K562 (cell line): ENCODE data around the gene GDPD2. TPM values are rescaled to one million over a fixed set of nuclear protein-coding genes. Genes with fewer than 3 reads are reported as not detected.

ENCODE experiments used
- ATAC-seq: fragments of 200-7000 bp; cut with Tn5 transposase; 3 replicates; pipeline ENCODE4 v1.9.1; 2020; ENCODE audit warnings: moderate library complexity
- BruUV-seq: library from RNA; stranded (reverse); fragments of 400-500 nt; replicated peaks from 2 replicates; lab custom pipeline; 2021; lab: Mats Ljungman, UMichigan
- CTCF ChIA-PET: fragments of 300-600 bp; formaldehyde crosslinking; extraction: SDS; loops from one replicate; lab custom pipeline; 2021; ENCODE audit warnings: low intra/inter-chr PET ratio; lab: Yijun Ruan, JAX
- POLR2A ChIA-PET: fragments of 300-600, 350-650 bp; sonication (Branson Sonifier 250); formaldehyde crosslinking; extraction: SDS; loops from one replicate; lab custom pipeline; 2021; ENCODE audit warnings: antibody characterized with exemption, inconsistent platforms; lab: Yijun Ruan, JAX
- DNase-seq, 4 experiments: peaks; one replicate each; pipeline versions ENCODE4 v3.0.0 to v3.0.0-alpha.2; 2011 to 2018; ENCODE audit warnings: low spot score in 3 of 4, mixed read lengths in 3 of 4; ENCODE audit errors: extremely low read depth in 1 of 4
- FAIRE-seq: peaks from 2 replicates; lab custom pipeline; 2011; peaks lifted over from hg19 to GRCh38; lab: Jason Lieb, UNC
- H2AFZ ChIP-seq: 2 replicates; pipeline ENCODE4 v1.6.0; 2011; ENCODE audit warnings: low read depth, low read length, control low read depth, inconsistent platforms
- H3K27ac ChIP-seq: fragments of 200-600 bp; 3 replicates; pipeline ENCODE4 v1.8.0; 2011; ENCODE audit warnings: low read depth, mild to moderate bottlenecking, control low read depth, inconsistent platforms, low read length, moderate library complexity, mixed read lengths; ENCODE audit errors: extremely low read depth
- H3K27me3 ChIP-seq, 2 experiments: fragments of 300-600 bp in 1 of 2; 2 replicates in 1 of 2; 3 replicates in 1 of 2; pipeline versions ENCODE4 v1.6.0 to v1.8.0; 2011; ENCODE audit warnings: inconsistent platforms in 2 of 2, low read length in 2 of 2, mild to moderate bottlenecking in 1 of 2, mixed read lengths in 1 of 2, moderate library complexity in 1 of 2; ENCODE audit not compliant: control insufficient read depth in 2 of 2, insufficient read depth in 2 of 2
- H3K36me3 ChIP-seq: fragments of 300-600 bp; 3 replicates; pipeline ENCODE4 v1.8.0; 2011; ENCODE audit warnings: mild to moderate bottlenecking, low read length, inconsistent platforms; ENCODE audit not compliant: control insufficient read depth, insufficient read depth
- H3K4me1 ChIP-seq, 2 experiments: fragments of 200-600 bp in 1 of 2; replicated peaks in 1 of 2; 2 replicates in 1 of 2; 3 replicates in 1 of 2; pipeline versions ENCODE4 v1.5.1 to v1.8.0; 2011; ENCODE audit warnings: inconsistent platforms in 2 of 2, low read length in 2 of 2, mild to moderate bottlenecking in 1 of 2, mixed read lengths in 1 of 2, moderate library complexity in 1 of 2; ENCODE audit not compliant: control insufficient read depth in 2 of 2, insufficient read depth in 2 of 2
- H3K4me2 ChIP-seq: 2 replicates; pipeline ENCODE4 v1.6.1; 2011; ENCODE audit warnings: low read length, control low read depth, inconsistent platforms, mixed read lengths; ENCODE audit not compliant: insufficient read depth
- H3K4me3 ChIP-seq: fragments of 200-600 bp; sonication (generic), shearing (Covaris generic); 2 replicates; pipeline ENCODE4 v1.5.1; 2016; ENCODE audit warnings: control low read depth, inconsistent platforms
- H3K79me2 ChIP-seq: fragments of 200-600 bp; 3 replicates; pipeline ENCODE4 v1.8.0; 2011; ENCODE audit warnings: low read length, inconsistent platforms; ENCODE audit not compliant: control insufficient read depth, insufficient read depth
- H3K9ac ChIP-seq, 2 experiments: 2 replicates each; pipeline versions ENCODE4 v1.6.0 to v1.6.1; 2011; ENCODE audit warnings: low read depth in 2 of 2, low read length in 2 of 2, control low read depth in 1 of 2, inconsistent platforms in 1 of 2, mild to moderate bottlenecking in 1 of 2, mixed read lengths in 1 of 2; ENCODE audit not compliant: insufficient read depth in 1 of 2
- H3K9me1 ChIP-seq: one replicate; pipeline ENCODE4 v1.6.0; 2011; ENCODE audit warnings: inconsistent platforms, mild to moderate bottlenecking, low read length, moderate library complexity; ENCODE audit not compliant: control insufficient read depth, insufficient read depth
- H3K9me3 ChIP-seq: replicated peaks from 2 replicates; pipeline ENCODE4 v1.5.1; 2011; ENCODE audit warnings: low read depth, low read length, inconsistent platforms; ENCODE audit not compliant: control insufficient read depth, insufficient read depth
- H4K20me1 ChIP-seq: replicated peaks from 2 replicates; pipeline ENCODE4 v1.6.1; 2011; ENCODE audit warnings: low read length, inconsistent platforms, mixed read lengths; ENCODE audit not compliant: control insufficient read depth, insufficient read depth
- DIDO1 ChIP-seq: fragments of 450-650 bp; IDR thresholded peaks from 2 replicates; pipeline ENCODE4 v1.6.1; 2016; ENCODE audit warnings: low read depth, missing biosample characterization, missing genetic modification characterization
- DNMT1 ChIP-seq: fragments of 450-650 bp; IDR thresholded peaks from 2 replicates; pipeline ENCODE4 v1.6.1; 2016; ENCODE audit warnings: antibody characterized with exemption, mild to moderate bottlenecking
- HMG20A ChIP-seq: fragments of 450-650 bp; formaldehyde crosslinking; conservative IDR thresholded peaks from 2 replicates; pipeline ENCODE4 v1.4.0; 2020; ENCODE audit warnings: mild to moderate bottlenecking, mixed read lengths
- KLF13 ChIP-seq: fragments of 450-650 bp; IDR thresholded peaks from 2 replicates; pipeline ENCODE4 v1.6.1; 2016; ENCODE audit warnings: missing genetic modification characterization, low read depth, mild to moderate bottlenecking, missing compliant biosample characterization, moderate library complexity, borderline replicate concordance
- LEF1 ChIP-seq: fragments of 450-650 bp; IDR thresholded peaks from 2 replicates; pipeline ENCODE4 v1.6.1; 2016; ENCODE audit warnings: mild to moderate bottlenecking
- NR2C2 ChIP-seq, 2 experiments: fragments of 200-800 bp in 1 of 2; sonication (Bioruptor generic) in 1 of 2; sonication (generic) in 1 of 2; formaldehyde crosslinking in 1 of 2; IDR thresholded peaks; 2 replicates each; pipeline versions ENCODE4 v1.6.1 to v1.8.0; 2016 to 2022; ENCODE audit warnings: mild to moderate bottlenecking in 1 of 2, missing compliant biosample characterization in 1 of 2, missing genetic modification characterization in 1 of 2, missing genetic modification reagents in 1 of 2
- TARDBP ChIP-seq: fragments of 450-650 bp; IDR thresholded peaks from 2 replicates; pipeline ENCODE4 v1.6.1; 2016
- YY1 ChIP-seq, 3 experiments: IDR thresholded peaks; 2 replicates each; pipeline ENCODE4 v1.6.1; 2011; ENCODE audit warnings: low read length in 2 of 3, mild to moderate bottlenecking in 2 of 3, moderate library complexity in 2 of 3, borderline replicate concordance in 1 of 3, control low read depth in 1 of 3, low read depth in 1 of 3; ENCODE audit not compliant: insufficient read depth in 3 of 3, insufficient replicate concordance in 2 of 3, control insufficient read depth in 1 of 3, insufficient read length in 1 of 3; ENCODE audit errors: extremely low read depth in 1 of 3
- ZFP36 ChIP-seq: fragments of 150-350 bp; IDR thresholded peaks from 2 replicates; pipeline ENCODE4 v1.6.1; 2018; ENCODE audit warnings: low read length, low read depth; ENCODE audit not compliant: partially characterized antibody
- WGBS: fragments of 100-300 bp; shearing (Covaris generic); methylation state at CpG from one replicate; pipeline ENCODE4 v1.1.6; 2016; ENCODE audit warnings: low coverage, mixed read lengths; ENCODE audit not compliant: insufficient coverage; ENCODE audit errors: missing lambda C conversion rate; 5-methylcytosine and 5-hydroxymethylcytosine counted together
- in situ Hi-C: fragments of 300-500 bp; cut with MboI; formaldehyde crosslinking; loops from 4 replicates; pipeline ENCODE4 v1.15.0; 2018; ENCODE audit warnings: inconsistent platforms, mixed read lengths
- intact Hi-C: fragments of 100-400 bp; cut with micrococcal nuclease; formaldehyde crosslinking; loops from 2 replicates; pipeline ENCODE4 v1.14.2; 2022
- polyA plus RNA-seq, 8 experiments: library from polyadenylated mRNA; depleted of rRNA in 4 of 8; stranded (reverse) in 5 of 8; unstranded in 3 of 8; fragments of >200 nt; fragmentation: Nextera tagmentation in 2 of 8; fragmentation: Illumina TruSeq in 1 of 8; extraction: Ambion mirVana in 2 of 8; extraction: Trizol in 1 of 8; gene quantifications; 2 replicates each; pipeline versions ENCODE4 v1.2.1 to v1.2.3, GENCODE V29; 2011 to 2014; ENCODE audit warnings: inconsistent platforms in 1 of 8, missing spikeins in 1 of 8
- total RNA-seq, 7 experiments: library from RNA; depleted of rRNA in 6 of 7; stranded (reverse); fragments of >200 nt in 6 of 7; fragmentation: Illumina TruSeq in 2 of 7; extraction: Trizol in 2 of 7; gene quantifications; 2 replicates each; pipeline versions ENCODE4 v1.2.1 to v1.2.3, GENCODE V29; 2011 to 2021; ENCODE audit warnings: low replicate concordance in 1 of 7
- TF ChIP-seq, protein P1 (sequence below): IDR thresholded peaks from 2 replicates; pipeline ENCODE4 v1.6.1; 2016; ENCODE audit warnings: missing genetic modification characterization, missing compliant biosample characterization

GDPD2 gene
- total and polyA plus RNA-seq, 9 of the 15 experiments (the other 6 are each of a cell fraction or from before 2014, with no cell fraction given), result not detected

DNA sequence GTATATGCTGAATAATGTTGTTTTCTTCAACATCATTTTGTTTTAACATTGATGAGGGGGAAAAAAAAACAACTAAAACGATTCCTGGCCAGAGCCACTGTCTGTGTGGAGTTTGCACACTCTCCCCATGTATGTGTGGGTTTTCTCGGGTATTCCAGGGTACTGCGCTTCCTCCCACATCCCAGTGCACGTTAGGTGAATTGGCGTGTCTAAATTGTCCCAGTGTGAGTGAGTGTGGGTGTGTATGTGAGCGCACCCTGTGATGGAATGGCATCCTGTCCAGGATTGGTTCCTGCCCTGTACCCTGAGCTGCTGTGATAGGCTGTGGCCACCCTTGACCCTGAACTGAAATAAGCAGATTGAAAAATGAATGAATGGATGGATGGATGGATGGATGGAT, 19.1 kb downstream of the GDPD2 start:
- peaks cover 0 to 3% of the 10 kb centered on the region in 2 experiments; a peak in 1 of 5 replicates for H3K4me1 ChIP-seq
- CTCF ChIA-PET, result no interaction called here
- H3K9ac ChIP-seq, result no peak overlapping the region
- ATAC-seq, result no peak
- 0 out of 2 replicates have a peak, but pooled peaks cover 4% of the 10 kb centered on the region for H4K20me1 ChIP-seq
- H3K36me3 ChIP-seq, result no peaks in the 10 kb centered on the region
- no peaks in the 10 kb centered on the region for H3K9me1 ChIP-seq
- H3K9me3 ChIP-seq, result no peaks in the 10 kb centered on the region
- 0% methylated on average over 6 of the region's 6 CpGs for WGBS
- no peak overlapping the region for H3K27ac ChIP-seq
- POLR2A ChIA-PET, result interaction anchor here (1.1 kb wide), 1 partner anchor 10 kb away, joined by 3 read pairs; no protein-coding TSS in a partner anchor
- in situ Hi-C loops (no loop called here), intact Hi-C loops (no loop called here)
- H3K79me2 ChIP-seq, result no peaks in the 10 kb centered on the region
- no peak overlapping the region for H3K4me2 ChIP-seq
- DNase-seq, result no peak
- H3K27me3 ChIP-seq, result peaks cover 5 to 24% of the 10 kb centered on the region in 2 experiments; a peak in 4 of 5 replicates
- H2AFZ ChIP-seq, result no peak overlapping the region
- no peak for FAIRE-seq
- H3K4me3 ChIP-seq, result no peak overlapping the region
- no TSS peak for BruUV-seq
- TF ChIP-seq DNMT1 (no peak), HMG20A (no peak), ZFP36 (no peak), KLF13 (tag) (no peak), DIDO1 (no peak), LEF1 (no peak), YY1 (IDR thresholded peaks at IDR 0.05; ENCODE audit: borderline replicate concordance in 1 of 3, control insufficient read depth in 1 of 3, extremely low read depth in 1 of 3, insufficient read depth in 3 of 3, insufficient read length in 1 of 3, insufficient replicate concordance in 2 of 3, low read depth in 1 of 3, low read length in 2 of 3) (no peak), TARDBP (no peak), NR2C2 (CRISPR knock-in tag; IDR thresholded peaks at IDR 0.05) (no peak), NR2C2 (tag; IDR thresholded peaks at IDR 0.05) (no peak)
- TF ChIP-seq, protein P1, sequence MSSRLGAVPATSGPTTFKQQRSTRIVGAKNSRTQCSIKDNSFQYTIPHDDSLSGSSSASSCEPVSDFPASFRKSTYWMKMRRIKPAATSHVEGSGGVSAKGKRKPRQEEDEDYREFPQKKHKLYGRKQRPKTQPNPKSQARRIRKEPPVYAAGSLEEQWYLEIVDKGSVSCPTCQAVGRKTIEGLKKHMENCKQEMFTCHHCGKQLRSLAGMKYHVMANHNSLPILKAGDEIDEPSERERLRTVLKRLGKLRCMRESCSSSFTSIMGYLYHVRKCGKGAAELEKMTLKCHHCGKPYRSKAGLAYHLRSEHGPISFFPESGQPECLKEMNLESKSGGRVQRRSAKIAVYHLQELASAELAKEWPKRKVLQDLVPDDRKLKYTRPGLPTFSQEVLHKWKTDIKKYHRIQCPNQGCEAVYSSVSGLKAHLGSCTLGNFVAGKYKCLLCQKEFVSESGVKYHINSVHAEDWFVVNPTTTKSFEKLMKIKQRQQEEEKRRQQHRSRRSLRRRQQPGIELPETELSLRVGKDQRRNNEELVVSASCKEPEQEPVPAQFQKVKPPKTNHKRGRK (tag), result no peak
